ENCODE results near the gene TNFRSF1B. TPM values are rescaled to one million over a fixed set of nuclear protein-coding genes. Genes with fewer than 3 reads are reported as not detected.

Gene TNFRSF1B
- total and polyA plus RNA-seq, 2 of the 8 experiments (the other 6 are each of a cell fraction or from before 2014, with no cell fraction given): 1.7 to 2.9 TPM

DNA sequence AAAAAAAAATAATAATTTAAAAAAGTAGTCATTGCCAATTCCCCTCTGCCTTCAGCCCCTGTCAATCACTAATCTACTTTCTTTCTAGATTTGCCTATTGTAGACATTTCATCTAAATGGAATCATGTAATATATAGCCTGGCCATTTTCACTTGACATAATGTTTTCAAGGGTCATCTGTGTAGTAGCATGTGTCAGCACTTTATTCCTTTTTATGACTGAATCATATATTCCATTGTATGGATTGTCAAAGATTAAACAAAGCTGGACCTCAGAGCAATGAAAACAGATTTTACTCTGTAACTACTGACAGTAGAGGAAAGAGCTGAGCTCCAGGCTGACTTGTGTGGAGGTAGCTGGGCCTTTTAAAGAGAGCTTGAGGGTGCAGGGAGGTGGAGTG, 78.9 kb downstream of the TNFRSF1B start:
- Histone ChIP-seq H3K9ac (replicated peaks in 1 of 4; ENCODE audit: extremely low read depth in 1 of 4, low read depth in 3 of 4, low read length in 3 of 4) (no peak overlapping the region), H2AK5ac (ENCODE audit: low read depth, low read length) (no peak overlapping the region), H4K8ac (ENCODE audit: extremely low read depth, insufficient read depth, low read length) (no peak overlapping the region), H4K20me1 (replicated peaks in 1 of 2; ENCODE audit: control insufficient read depth in 1 of 2, insufficient read depth in 2 of 2, low read length in 2 of 2) (peaks cover 0 to 1% of the 10 kb centered on the region in 2 experiments), H3K27me3 (replicated peaks in 1 of 4; ENCODE audit: control insufficient read depth in 3 of 4, extremely low read depth in 1 of 4, insufficient read depth in 3 of 4, low read length in 3 of 4) (no peaks in the 10 kb centered on the region), H3K4me3 (ENCODE audit: extremely low read depth in 1 of 4, insufficient read depth in 2 of 4, low read depth in 3 of 4, low read length in 4 of 4) (no peak overlapping the region), H2BK12ac (ENCODE audit: low read depth, low read length) (no peak overlapping the region), H2BK20ac (ENCODE audit: low read length) (no peak overlapping the region), H2BK5ac (ENCODE audit: low read depth, low read length) (no peak overlapping the region), H2BK120ac (replicated peaks; ENCODE audit: low read depth, low read length) (no peak overlapping the region), H3K79me2 (ENCODE audit: control insufficient read depth in 1 of 2, insufficient read depth in 2 of 2, low read length in 2 of 2) (no peaks in the 10 kb centered on the region), H3K36me3 (ENCODE audit: control insufficient read depth in 2 of 4, insufficient read depth in 4 of 4, low read length in 3 of 4) (peaks cover 4 to 30% (median 8%) of the 10 kb centered on the region in 4 experiments; a peak in 5 of 8 replicates), H3K9me3 (ENCODE audit: insufficient read depth in 2 of 2, low read depth in 1 of 2, low read length in 1 of 2) (no peaks in the 10 kb centered on the region), H3K56ac (replicated peaks; ENCODE audit: insufficient read length, low read depth, low read length) (no peak overlapping the region), H2BK15ac (ENCODE audit: low read length) (no peak overlapping the region), H4K5ac (ENCODE audit: insufficient read length, low read depth, low read length) (no peak overlapping the region), H3K4me1 (replicated peaks in 1 of 4; ENCODE audit: control insufficient read depth in 3 of 4, insufficient read depth in 4 of 4, low read length in 3 of 4) (peaks cover 0 to 21% (median 10%) of the 10 kb centered on the region in 4 experiments; a peak in 4 of 7 replicates), H3K4me2 (ENCODE audit: insufficient read depth in 1 of 2, low read depth in 2 of 2, low read length in 2 of 2) (no peak overlapping the region), H3K23ac (ENCODE audit: insufficient read length) (no peak overlapping the region), H4K91ac (replicated peaks; ENCODE audit: insufficient read length, low read length) (no peak overlapping the region), H3K14ac (ENCODE audit: insufficient read length) (no peak overlapping the region), H3K27ac (ENCODE audit: low read depth, low read length) (no peak overlapping the region), H2AFZ (ENCODE audit: low read length) (no peak overlapping the region), H3K18ac (ENCODE audit: extremely low read depth, low read length) (no peak overlapping the region), H3K79me1 (ENCODE audit: low read depth, low read length) (no peaks in the 10 kb centered on the region; the same call in 1 of the 2 replicates), H3K23me2 (ENCODE audit: low read depth, low read length) (no peaks in the 10 kb centered on the region), H3K4ac (replicated peaks; ENCODE audit: insufficient read length, low read depth, low read length) (no peak overlapping the region)
- ChIA-PET CTCF (ENCODE audit: partially characterized antibody) (interaction anchor here (1.5 to 4.2 kb wide), 2 partner anchors 31 to 121 kb away, joined by 9 to 25 read pairs; no protein-coding TSS in a partner anchor), POLR2A (ENCODE audit: partially characterized antibody) (no interaction called here)
- FAIRE-seq: no peak
- TF ChIP-seq POU5F1 (IDR thresholded peaks at IDR 0.05; ENCODE audit: low read depth, low read length) (no peak), SIRT6 (IDR thresholded peaks at IDR 0.05; ENCODE audit: low read length) (no peak), CEBPB (IDR thresholded peaks at IDR 0.05; ENCODE audit: low read depth, low read length) (no peak)
- TF ChIP-seq, protein P1, sequence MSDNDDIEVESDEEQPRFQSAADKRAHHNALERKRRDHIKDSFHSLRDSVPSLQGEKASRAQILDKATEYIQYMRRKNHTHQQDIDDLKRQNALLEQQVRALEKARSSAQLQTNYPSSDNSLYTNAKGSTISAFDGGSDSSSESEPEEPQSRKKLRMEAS (IDR thresholded peaks at IDR 0.05): no peak
- DNase-seq (ENCODE audit: low read depth in 1 of 2, low spot score in 2 of 2): no peak

All from H1 (cell line).